Central memory CD4-positive, alpha-beta T cell (primary cell): Measurements from ENCODE around the gene FBXO11.

ENCODE experiments used
- DNase-seq: peaks from one replicate; pipeline ENCODE4 v3.0.0; 2022

FBXO11 gene

GRCh38 chr2:47849368-47849767 is 56.9 kb downstream of the FBXO11 start:
- no peak for DNase-seq

- no peak for DNase-seq
These were observed 62.1 kb downstream of the FBXO11 start for GRCh38 chr2:47844162-47844561.

GRCh38 chr2:47843407-47843806 is 62.9 kb downstream of the FBXO11 start:
- no peak for DNase-seq

- DNase-seq: no peak
These were observed 63.5 kb downstream of the FBXO11 start for GRCh38 chr2:47842846-47843245.

- no peak for DNase-seq
These were observed 67.6 kb downstream of the FBXO11 start for GRCh38 chr2:47838686-47839085.

GRCh38 chr2:47838249-47838648 is 68.0 kb downstream of the FBXO11 start:
- DNase-seq: no peak

- DNase-seq: no peak
These were observed 72.8 kb downstream of the FBXO11 start for GRCh38 chr2:47833516-47833968.

- no peak for DNase-seq
These were observed 83.8 kb downstream of the FBXO11 start for GRCh38 chr2:47822518-47822917.

- DNase-seq: no peak
These were observed 86.5 kb downstream of the FBXO11 start for GRCh38 chr2:47819834-47820233.

GRCh38 chr2:47818777-47819176 is 87.5 kb downstream of the FBXO11 start:
- no peak for DNase-seq

- DNase-seq: no peak
These were observed 90.5 kb downstream of the FBXO11 start for GRCh38 chr2:47815764-47816163.

- DNase-seq: no peak
These were observed 94.6 kb downstream of the FBXO11 start for GRCh38 chr2:47811668-47812067.

GRCh38 chr2:47810850-47811249 is 95.4 kb downstream of the FBXO11 start:
- DNase-seq: no peak

- no peak for DNase-seq
These were observed 96.4 kb downstream of the FBXO11 start for GRCh38 chr2:47809903-47810302.

GRCh38 chr2:47808614-47809013 is 97.7 kb downstream of the FBXO11 start:
- DNase-seq: no peak

GRCh38 chr2:47805850-47806249 is 100.4 kb downstream of the FBXO11 start:
- no peak for DNase-seq

- no peak for DNase-seq
These were observed 102.5 kb downstream of the FBXO11 start for GRCh38 chr2:47803770-47804169.

GRCh38 chr2:47803363-47803762 is 102.9 kb downstream of the FBXO11 start:
- DNase-seq: no peak

GRCh38 chr2:47801118-47801517 is 105.2 kb downstream of the FBXO11 start:
- no peak for DNase-seq

- no peak for DNase-seq
These were observed 107.2 kb downstream of the FBXO11 start for GRCh38 chr2:47799031-47799609.

- no peak for DNase-seq
These were observed 107.7 kb downstream of the FBXO11 start for GRCh38 chr2:47798631-47799030.

- DNase-seq: no peak
These were observed 110.1 kb downstream of the FBXO11 start for GRCh38 chr2:47796090-47796697.

- no peak for DNase-seq
These were observed 120.3 kb downstream of the FBXO11 start for GRCh38 chr2:47785986-47786385.

GRCh38 chr2:47784352-47784851 is 121.9 kb downstream of the FBXO11 start:
- no peak for DNase-seq
